IMR-90 (cell line): ENCODE measurements around the gene CYP2A13. TPM values are rescaled to one million over a fixed set of nuclear protein-coding genes. Genes with fewer than 3 reads are reported as not detected.

Experiments used
- ATAC-seq: fragments of 200-7000 bp; cut with Tn5 transposase; 2 replicates; pipeline ENCODE4 v1.9.1; 2020; ENCODE audit warnings: low read depth, mild to moderate bottlenecking, moderate library complexity
- BruUV-seq: library from RNA; stranded (reverse); fragments of 400-500 nt; replicated peaks from 2 replicates; lab custom pipeline; 2021; lab: Mats Ljungman, UMichigan
- CTCF ChIA-PET: fragments of 300-600 bp; formaldehyde crosslinking; extraction: SDS; loops from one replicate; lab custom pipeline; 2021; ENCODE audit warnings: antibody characterized with exemption; lab: Yijun Ruan, JAX
- POLR2A ChIA-PET: fragments of 300-600 bp; sonication (Branson Sonifier 250); formaldehyde crosslinking; loops from one replicate; lab custom pipeline; 2022; ENCODE audit warnings: antibody characterized with exemption; ENCODE audit not compliant: unreplicated experiment; lab: Charles Lee
- DNase-seq: peaks from one replicate; pipeline ENCODE4 v3.0.0; 2013
- H2AFZ ChIP-seq: replicated peaks from 2 replicates; pipeline ENCODE3; 2013; ENCODE audit warnings: low read length, mild to moderate bottlenecking; ENCODE audit not compliant: poor library complexity
- H2AK5ac ChIP-seq: 2 replicates; pipeline ENCODE4 v1.6.1; 2013; ENCODE audit warnings: low read depth, low read length, inconsistent platforms
- H2AK9ac ChIP-seq: replicated peaks from 2 replicates; pipeline ENCODE3; 2013; ENCODE audit warnings: mild to moderate bottlenecking, low read depth, low read length, moderate library complexity; ENCODE audit not compliant: poor library complexity
- H2BK120ac ChIP-seq: 2 replicates; pipeline ENCODE4 v1.6.1; 2013; ENCODE audit warnings: low read depth, low read length, inconsistent platforms
- H2BK15ac ChIP-seq: 3 replicates; pipeline ENCODE4 v1.6.1; 2013; ENCODE audit warnings: low read depth, low read length, inconsistent platforms
- H2BK20ac ChIP-seq: 2 replicates; pipeline ENCODE4 v1.6.1; 2013; ENCODE audit warnings: low read depth, mild to moderate bottlenecking, inconsistent platforms, low read length, moderate library complexity
- H2BK5ac ChIP-seq: 2 replicates; pipeline ENCODE4 v1.6.1; 2013; ENCODE audit warnings: mild to moderate bottlenecking, low read depth, low read length, inconsistent platforms; ENCODE audit not compliant: poor library complexity, severe bottlenecking
- H3K14ac ChIP-seq: replicated peaks from 2 replicates; pipeline ENCODE4 v1.6.1; 2013; ENCODE audit warnings: low read depth, low read length, inconsistent platforms
- H3K18ac ChIP-seq: 2 replicates; pipeline ENCODE4 v1.6.1; 2013; ENCODE audit warnings: low read depth, low read length, control low read depth
- H3K23ac ChIP-seq: 2 replicates; pipeline ENCODE4 v1.6.1; 2013; ENCODE audit warnings: low read depth, low read length, inconsistent platforms
- H3K27ac ChIP-seq: 2 replicates; pipeline ENCODE4 v1.5.1; 2013; ENCODE audit warnings: mild to moderate bottlenecking, control low read depth, low read length; ENCODE audit not compliant: insufficient read depth
- H3K27me3 ChIP-seq: 2 replicates; pipeline ENCODE4 v1.6.1; 2013; ENCODE audit warnings: low read length; ENCODE audit not compliant: control insufficient read depth, insufficient read depth
- H3K36me3 ChIP-seq: 2 replicates; pipeline ENCODE4 v1.6.1; 2013; ENCODE audit warnings: low read length, mixed read lengths; ENCODE audit not compliant: control insufficient read depth, insufficient read depth
- H3K4ac ChIP-seq: 2 replicates; pipeline ENCODE4 v1.6.1; 2013; ENCODE audit warnings: low read depth, low read length, inconsistent platforms
- H3K4me1 ChIP-seq: 2 replicates; pipeline ENCODE4 v1.6.1; 2013; ENCODE audit warnings: low read length, mixed read lengths; ENCODE audit not compliant: control insufficient read depth, insufficient read depth
- H3K4me2 ChIP-seq: 2 replicates; pipeline ENCODE4 v1.6.1; 2013; ENCODE audit warnings: low read depth, mild to moderate bottlenecking, control low read depth, low read length, moderate library complexity
- H3K4me3 ChIP-seq: 2 replicates; pipeline ENCODE4 v1.5.1; 2013; ENCODE audit warnings: low read depth, mild to moderate bottlenecking, control low read depth, low read length, moderate library complexity; ENCODE audit not compliant: insufficient read depth
- H3K56ac ChIP-seq: 2 replicates; pipeline ENCODE4 v1.6.1; 2013; ENCODE audit warnings: low read length, inconsistent platforms; ENCODE audit not compliant: insufficient read depth; ENCODE audit errors: extremely low read depth
- H3K79me1 ChIP-seq, 2 experiments: 2 replicates each; pipeline ENCODE4 v1.6.1; 2013; ENCODE audit warnings: low read length in 2 of 2, inconsistent platforms in 1 of 2, low read depth in 1 of 2
- H3K9ac ChIP-seq: 2 replicates; pipeline ENCODE4 v1.6.1; 2013; ENCODE audit warnings: low read depth, low read length, control low read depth
- H3K9me1 ChIP-seq: 2 replicates; pipeline ENCODE4 v1.6.1; 2013; ENCODE audit warnings: low read length, inconsistent platforms; ENCODE audit not compliant: insufficient read depth
- H3K9me3 ChIP-seq: 2 replicates; pipeline ENCODE4 v1.6.1; 2013; ENCODE audit warnings: low read length; ENCODE audit not compliant: control insufficient read depth, insufficient read depth
- H4K20me1 ChIP-seq: 2 replicates; pipeline ENCODE4 v1.6.1; 2013; ENCODE audit warnings: low read length, inconsistent platforms; ENCODE audit not compliant: insufficient read depth
- H4K5ac ChIP-seq: 2 replicates; pipeline ENCODE4 v1.6.1; 2013; ENCODE audit warnings: mild to moderate bottlenecking, low read depth, low read length, control low read depth
- H4K8ac ChIP-seq, 2 experiments: 2 replicates each; pipeline ENCODE4 v1.6.1; 2013; ENCODE audit warnings: low read depth in 2 of 2, low read length in 2 of 2, control low read depth in 1 of 2, inconsistent platforms in 1 of 2
- H4K91ac ChIP-seq: 2 replicates; pipeline ENCODE4 v1.6.1; 2013; ENCODE audit warnings: low read depth, low read length, inconsistent platforms; ENCODE audit not compliant: insufficient read depth
- BHLHE40 ChIP-seq: fragments of 150-350 bp; IDR thresholded peaks from 2 replicates; pipeline ENCODE4 v1.6.1; 2016; ENCODE audit warnings: mild to moderate bottlenecking, low read depth, low read length
- CEBPB ChIP-seq: IDR thresholded peaks from 2 replicates; pipeline ENCODE4 v1.6.1; 2012; ENCODE audit warnings: low read depth, low read length, improper control_type of control experiment
- CHD1 ChIP-seq: IDR thresholded peaks from 2 replicates; pipeline ENCODE4 v1.6.1; 2012; ENCODE audit warnings: low read depth, low read length, improper control_type of control experiment
- CTCF ChIP-seq: conservative IDR thresholded peaks from 2 replicates; pipeline ENCODE4 v1.5.1; 2012; ENCODE audit warnings: mild to moderate bottlenecking, low read depth, low read length, improper control_type of control experiment
- FOS ChIP-seq: fragments of 150-350 bp; IDR thresholded peaks from 2 replicates; pipeline ENCODE4 v1.6.1; 2016; ENCODE audit warnings: low read depth, low read length
- MAFK ChIP-seq: IDR thresholded peaks from 2 replicates; pipeline ENCODE4 v1.6.1; 2012; ENCODE audit warnings: low read depth, low read length, improper control_type of control experiment
- MAZ ChIP-seq: IDR thresholded peaks from 2 replicates; pipeline ENCODE4 v1.6.1; 2012; ENCODE audit warnings: low read depth, mild to moderate bottlenecking, low read length, improper control_type of control experiment, moderate library complexity, borderline replicate concordance
- MXI1 ChIP-seq: IDR thresholded peaks from 2 replicates; pipeline ENCODE4 v1.6.1; 2012; ENCODE audit warnings: low read depth, mild to moderate bottlenecking, low read length, moderate library complexity, borderline replicate concordance
- RAD21 ChIP-seq: IDR thresholded peaks from 2 replicates; pipeline ENCODE4 v1.6.1; 2012; ENCODE audit warnings: low read length, improper control_type of control experiment
- RCOR1 ChIP-seq: IDR thresholded peaks from 2 replicates; pipeline ENCODE4 v1.6.1; 2012; ENCODE audit warnings: mild to moderate bottlenecking, low read length, improper control_type of control experiment; ENCODE audit not compliant: insufficient replicate concordance
- RFX5 ChIP-seq: IDR thresholded peaks from 2 replicates; pipeline ENCODE4 v1.8.0; 2012; ENCODE audit warnings: low read depth, mild to moderate bottlenecking, low read length, moderate library complexity
- USF2 ChIP-seq: fragments of 150-350 bp; IDR thresholded peaks from 2 replicates; pipeline ENCODE4 v1.6.1; 2017; ENCODE audit warnings: mild to moderate bottlenecking, antibody characterized with exemption, low read length, low read depth
- WGBS, 2 experiments: methylation state at CpG; one replicate each; pipeline versions ENCODE4 v1.1.5 to v1.1.7; 2013; ENCODE audit warnings: missing lambda C conversion rate in 2 of 2; ENCODE audit not compliant: insufficient read length in 1 of 2; ENCODE audit errors: extremely low coverage in 2 of 2; 5-methylcytosine and 5-hydroxymethylcytosine counted together
- dilution Hi-C: fragments of 300-500 bp; cut with HindIII; formaldehyde crosslinking; loops from one replicate; pipeline ENCODE4 v1.14.3; 2018; ENCODE audit warnings: low sequenced_read_pairs; ENCODE audit not compliant: unreplicated experiment
- in situ Hi-C: fragments of 300-500 bp; cut with MboI; formaldehyde crosslinking; loops from 3 replicates; pipeline ENCODE4 v1.14.3; 2019; ENCODE audit warnings: low sequenced_read_pairs, inconsistent platforms, mixed read lengths
- intact Hi-C: fragments of 100-400 bp; cut with micrococcal nuclease; formaldehyde crosslinking; loops from 2 replicates; pipeline ENCODE4 v1.10.0; 2022
- polyA plus RNA-seq, 3 experiments: library from polyadenylated mRNA; depleted of rRNA; stranded (reverse); fragments of >200 nt; gene quantifications; 2 replicates each; pipeline ENCODE4 v1.2.3, GENCODE V29; 2012; ENCODE audit warnings: low replicate concordance in 1 of 3
- total RNA-seq: library from RNA; depleted of rRNA; stranded (reverse); fragments of >200 nt; gene quantifications from 2 replicates; pipeline ENCODE4 v1.2.3, GENCODE V29; 2012
- TF ChIP-seq, protein P1 (sequence below): fragments of 150-350 bp; IDR thresholded peaks from 2 replicates; pipeline ENCODE4 v1.6.1; 2016; ENCODE audit warnings: low read depth, mild to moderate bottlenecking, low read length, moderate library complexity, borderline replicate concordance

CYP2A13 gene
- total and polyA plus RNA-seq, 2 of the 4 experiments (the other 2 are of a cell fraction) = not detected

DNA sequence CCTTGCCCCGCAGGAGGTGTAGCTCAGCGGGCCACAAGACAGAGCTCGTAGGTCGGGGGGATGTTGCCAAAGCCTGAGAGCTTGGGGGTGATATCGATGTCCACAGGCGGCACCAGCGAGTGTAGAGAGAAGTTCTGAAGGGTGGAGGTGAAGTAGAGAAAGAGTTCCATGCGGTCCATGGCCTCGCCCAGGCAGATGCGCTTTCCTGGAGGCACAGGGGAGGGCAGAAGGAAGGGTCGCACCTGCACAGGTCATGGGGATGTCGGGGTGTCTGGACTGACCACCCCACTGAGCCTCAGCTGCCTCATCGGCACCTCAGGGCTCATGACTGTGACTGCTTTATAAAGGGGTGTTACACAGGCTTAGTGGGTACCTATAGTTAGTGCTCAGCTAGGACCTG, 37.8 kb upstream of the CYP2A13 start:
- BruUV-seq = no TSS peak
- H2BK120ac ChIP-seq = no peak overlapping the region
- H4K91ac ChIP-seq = no peak overlapping the region
- H2AFZ ChIP-seq = no peak overlapping the region
- in situ Hi-C loops (no loop called here), dilution Hi-C loops (no loop called here), intact Hi-C loops (no loop called here)
- H3K4ac ChIP-seq = no peak overlapping the region
- no peak for TF ChIP-seq BHLHE40
- no peak for TF ChIP-seq CEBPB
- TF ChIP-seq RAD21 = no peak
- TF ChIP-seq MAFK = no peak
- no peak for TF ChIP-seq MXI1
- no peak for TF ChIP-seq CHD1
- TF ChIP-seq FOS = no peak
- TF ChIP-seq USF2 = no peak
- no peak for TF ChIP-seq MAZ
- TF ChIP-seq, protein P1, sequence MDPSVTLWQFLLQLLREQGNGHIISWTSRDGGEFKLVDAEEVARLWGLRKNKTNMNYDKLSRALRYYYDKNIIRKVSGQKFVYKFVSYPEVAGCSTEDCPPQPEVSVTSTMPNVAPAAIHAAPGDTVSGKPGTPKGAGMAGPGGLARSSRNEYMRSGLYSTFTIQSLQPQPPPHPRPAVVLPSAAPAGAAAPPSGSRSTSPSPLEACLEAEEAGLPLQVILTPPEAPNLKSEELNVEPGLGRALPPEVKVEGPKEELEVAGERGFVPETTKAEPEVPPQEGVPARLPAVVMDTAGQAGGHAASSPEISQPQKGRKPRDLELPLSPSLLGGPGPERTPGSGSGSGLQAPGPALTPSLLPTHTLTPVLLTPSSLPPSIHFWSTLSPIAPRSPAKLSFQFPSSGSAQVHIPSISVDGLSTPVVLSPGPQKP = no peak
- no peak for TF ChIP-seq CTCF
- TF ChIP-seq RFX5 = no peak
- TF ChIP-seq RCOR1 = no peak
- no peak overlapping the region for H2AK5ac ChIP-seq
- H3K36me3 ChIP-seq = no peaks in the 10 kb centered on the region
- peaks cover 4% of the 10 kb centered on the region; the same call in 1 of the 2 replicates for H3K27me3 ChIP-seq
- no peak overlapping the region for H3K4me2 ChIP-seq
- no peak overlapping the region for H2AK9ac ChIP-seq
- no peak overlapping the region for H3K18ac ChIP-seq
- H4K20me1 ChIP-seq = no peaks in the 10 kb centered on the region
- H4K5ac ChIP-seq = no peak overlapping the region
- no peaks in the 10 kb centered on the region for H3K9me1 ChIP-seq
- H3K14ac ChIP-seq = no peak overlapping the region
- CTCF ChIA-PET = no interaction called here
- no peak for ATAC-seq
- H3K56ac ChIP-seq = no peak overlapping the region
- no peaks in the 10 kb centered on the region for H3K4me1 ChIP-seq
- no peak overlapping the region for H3K4me3 ChIP-seq
- POLR2A ChIA-PET = no interaction called here
- 50% methylated on average over 9 of the region's 13 CpGs; no CpG with 5 or more reads in 1 of the 2 experiments for WGBS, 2 experiments
- no peak overlapping the region for H3K27ac ChIP-seq
- no peaks in the 10 kb centered on the region for H3K9me3 ChIP-seq
- no peaks in the 10 kb centered on the region for H3K79me1 ChIP-seq
- no peak overlapping the region for H4K8ac ChIP-seq
- no peak overlapping the region for H2BK20ac ChIP-seq
- no peak overlapping the region for H2BK15ac ChIP-seq
- DNase-seq = no peak
- no peak overlapping the region for H3K23ac ChIP-seq
- H2BK5ac ChIP-seq = no peak overlapping the region
- H3K9ac ChIP-seq = no peak overlapping the region
